ENCODE data around the gene PRDM2.

PRDM2 gene

DNA sequence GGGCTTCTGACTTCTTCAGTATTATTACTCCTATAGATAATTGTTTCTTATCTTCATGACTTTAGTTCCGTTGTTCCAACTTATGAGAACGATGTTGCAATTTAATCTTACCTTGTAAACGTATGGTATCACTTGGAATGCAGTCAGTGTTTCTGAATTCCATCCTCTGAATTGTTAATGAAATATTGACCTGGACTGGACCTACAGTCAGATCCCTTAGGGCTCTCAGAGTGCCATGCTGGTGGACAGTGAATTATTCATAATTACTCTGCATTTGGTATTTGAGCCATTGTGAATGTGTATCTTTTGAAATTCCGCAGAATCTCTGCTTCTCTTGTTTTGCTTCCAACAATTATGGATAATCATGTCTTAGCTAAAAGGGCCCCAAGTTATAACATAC lies 72.3 kb downstream of the PRDM2 start:
- POLR2A ChIA-PET (ENCODE audit: low non-redundant PET), result no interaction called here
- CTCF ChIA-PET, result interaction anchor here (0.7 kb wide), 1 partner anchor 137 kb away, joined by 4 read pairs; no protein-coding TSS in a partner anchor
- DNase-seq (ENCODE audit: low spot score), result no peak
- TF ChIP-seq, protein P1, sequence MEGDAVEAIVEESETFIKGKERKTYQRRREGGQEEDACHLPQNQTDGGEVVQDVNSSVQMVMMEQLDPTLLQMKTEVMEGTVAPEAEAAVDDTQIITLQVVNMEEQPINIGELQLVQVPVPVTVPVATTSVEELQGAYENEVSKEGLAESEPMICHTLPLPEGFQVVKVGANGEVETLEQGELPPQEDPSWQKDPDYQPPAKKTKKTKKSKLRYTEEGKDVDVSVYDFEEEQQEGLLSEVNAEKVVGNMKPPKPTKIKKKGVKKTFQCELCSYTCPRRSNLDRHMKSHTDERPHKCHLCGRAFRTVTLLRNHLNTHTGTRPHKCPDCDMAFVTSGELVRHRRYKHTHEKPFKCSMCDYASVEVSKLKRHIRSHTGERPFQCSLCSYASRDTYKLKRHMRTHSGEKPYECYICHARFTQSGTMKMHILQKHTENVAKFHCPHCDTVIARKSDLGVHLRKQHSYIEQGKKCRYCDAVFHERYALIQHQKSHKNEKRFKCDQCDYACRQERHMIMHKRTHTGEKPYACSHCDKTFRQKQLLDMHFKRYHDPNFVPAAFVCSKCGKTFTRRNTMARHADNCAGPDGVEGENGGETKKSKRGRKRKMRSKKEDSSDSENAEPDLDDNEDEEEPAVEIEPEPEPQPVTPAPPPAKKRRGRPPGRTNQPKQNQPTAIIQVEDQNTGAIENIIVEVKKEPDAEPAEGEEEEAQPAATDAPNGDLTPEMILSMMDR (conservative IDR thresholded peaks at IDR 0.05; ENCODE audit: low read depth), result no peak
- H3K27ac ChIP-seq, result no peak overlapping the region

DNA sequence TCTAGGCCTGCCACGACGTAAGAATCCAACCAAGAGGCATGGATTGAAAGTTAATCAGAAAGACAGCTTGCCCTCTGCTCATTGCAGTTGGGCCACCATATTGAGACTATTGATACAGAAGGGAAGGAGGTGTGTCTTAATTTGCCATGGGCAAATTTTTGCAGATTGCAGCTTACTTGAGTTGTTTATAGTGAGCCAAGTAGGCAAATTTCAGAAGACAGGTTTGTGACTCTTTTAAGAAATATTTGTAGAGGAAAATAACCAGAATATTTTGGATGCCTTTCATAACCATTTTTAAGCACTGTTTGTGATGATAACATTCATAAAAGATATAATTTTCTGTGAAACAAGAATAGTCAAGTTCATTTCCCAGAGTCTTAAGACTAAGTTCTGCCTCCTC lies 74.1 kb downstream of the PRDM2 start:
- TF ChIP-seq, protein P1 (conservative IDR thresholded peaks at IDR 0.05; ENCODE audit: low read depth), result no peak
- no peak overlapping the region for H3K27ac ChIP-seq
- CTCF ChIA-PET, result no interaction called here
- DNase-seq (ENCODE audit: low spot score), result no peak
- POLR2A ChIA-PET (ENCODE audit: low non-redundant PET), result no interaction called here

DNA sequence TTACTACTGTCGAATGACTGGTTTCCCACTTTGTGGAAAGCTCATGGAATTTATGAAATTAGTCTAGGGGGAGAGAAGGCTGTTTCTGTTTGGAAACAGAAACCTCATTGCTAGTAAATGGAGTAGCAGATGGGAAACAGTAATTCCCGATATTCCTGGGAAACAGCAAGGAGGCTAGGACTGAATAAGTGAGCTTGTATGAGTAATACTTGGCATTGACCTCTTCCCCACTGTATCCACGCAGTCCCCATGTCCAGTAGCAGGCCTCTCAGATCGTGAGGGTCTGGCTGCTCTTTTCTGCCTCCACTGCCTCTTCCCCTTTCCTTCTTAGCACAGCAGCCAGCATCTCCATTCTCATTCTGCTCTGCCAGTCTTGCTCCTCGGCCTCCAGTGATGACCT lies 75.5 kb downstream of the PRDM2 start:
- H3K27ac ChIP-seq, result no peak overlapping the region
- CTCF ChIA-PET, result no interaction called here
- DNase-seq (ENCODE audit: low spot score), result no peak
- POLR2A ChIA-PET (ENCODE audit: low non-redundant PET), result no interaction called here
- TF ChIP-seq, protein P1 (conservative IDR thresholded peaks at IDR 0.05; ENCODE audit: low read depth), result no peak

DNA sequence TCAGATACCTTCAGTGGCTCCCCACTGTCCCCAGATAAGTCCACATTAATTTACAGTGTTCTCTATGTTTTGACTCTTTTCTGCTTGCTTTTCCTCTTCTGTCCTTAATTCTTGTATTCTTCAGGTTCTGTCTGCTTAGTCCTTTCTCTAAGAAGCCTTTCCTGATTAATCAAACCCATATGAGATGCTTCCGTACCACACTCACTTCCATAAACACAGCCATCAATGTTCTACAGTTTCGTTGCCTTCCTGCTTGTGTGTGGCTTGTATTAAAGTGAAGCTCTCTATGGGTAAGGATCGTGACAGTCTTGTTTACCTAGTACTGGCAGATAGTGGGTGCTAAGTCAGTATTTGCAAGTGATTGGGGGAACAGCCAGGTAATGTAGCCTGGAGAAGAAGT lies 75.9 kb downstream of the PRDM2 start:
- POLR2A ChIA-PET (ENCODE audit: low non-redundant PET), result no interaction called here
- DNase-seq (ENCODE audit: low spot score), result no peak
- H3K27ac ChIP-seq, result no peak overlapping the region
- CTCF ChIA-PET, result no interaction called here
- TF ChIP-seq, protein P1 (conservative IDR thresholded peaks at IDR 0.05; ENCODE audit: low read depth), result no peak

DNA sequence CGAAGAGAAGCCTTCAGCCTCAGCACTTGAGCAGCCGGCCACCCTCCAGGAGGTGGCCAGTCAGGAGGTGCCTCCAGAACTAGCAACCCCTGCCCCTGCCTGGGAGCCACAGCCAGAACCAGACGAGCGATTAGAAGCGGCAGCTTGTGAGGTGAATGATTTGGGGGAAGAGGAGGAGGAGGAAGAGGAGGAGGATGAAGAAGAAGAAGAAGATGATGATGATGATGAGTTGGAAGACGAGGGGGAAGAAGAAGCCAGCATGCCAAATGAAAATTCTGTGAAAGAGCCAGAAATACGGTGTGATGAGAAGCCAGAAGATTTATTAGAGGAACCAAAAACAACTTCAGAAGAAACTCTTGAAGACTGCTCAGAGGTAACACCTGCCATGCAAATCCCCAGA lies 78.4 kb downstream of the PRDM2 start:
- DNase-seq (ENCODE audit: low spot score), result no peak
- POLR2A ChIA-PET (ENCODE audit: low non-redundant PET), result no interaction called here
- TF ChIP-seq, protein P1 (conservative IDR thresholded peaks at IDR 0.05; ENCODE audit: low read depth), result no peak
- no peak overlapping the region for H3K27ac ChIP-seq
- CTCF ChIA-PET, result interaction anchor here (0.6 kb wide), 1 partner anchor 10 kb away, joined by 3 read pairs; no protein-coding TSS in a partner anchor

DNA sequence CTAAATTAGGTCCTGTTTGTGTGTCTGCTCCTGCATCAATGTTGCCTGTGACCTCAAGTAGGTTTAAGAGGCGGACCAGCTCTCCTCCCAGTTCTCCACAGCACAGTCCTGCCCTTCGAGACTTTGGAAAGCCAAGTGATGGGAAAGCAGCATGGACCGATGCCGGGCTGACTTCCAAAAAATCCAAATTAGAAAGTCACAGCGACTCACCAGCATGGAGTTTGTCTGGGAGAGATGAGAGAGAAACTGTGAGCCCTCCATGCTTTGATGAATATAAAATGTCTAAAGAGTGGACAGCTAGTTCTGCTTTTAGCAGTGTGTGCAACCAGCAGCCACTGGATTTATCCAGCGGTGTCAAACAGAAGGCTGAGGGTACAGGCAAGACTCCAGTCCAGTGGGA lies 79.9 kb downstream of the PRDM2 start:
- ChIA-PET CTCF (no interaction called here), POLR2A (ENCODE audit: low non-redundant PET) (no interaction called here)
- H3K27ac ChIP-seq, result no peak overlapping the region
- TF ChIP-seq, protein P1 (conservative IDR thresholded peaks at IDR 0.05; ENCODE audit: low read depth), result no peak
- DNase-seq (ENCODE audit: low spot score), result no peak

DNA sequence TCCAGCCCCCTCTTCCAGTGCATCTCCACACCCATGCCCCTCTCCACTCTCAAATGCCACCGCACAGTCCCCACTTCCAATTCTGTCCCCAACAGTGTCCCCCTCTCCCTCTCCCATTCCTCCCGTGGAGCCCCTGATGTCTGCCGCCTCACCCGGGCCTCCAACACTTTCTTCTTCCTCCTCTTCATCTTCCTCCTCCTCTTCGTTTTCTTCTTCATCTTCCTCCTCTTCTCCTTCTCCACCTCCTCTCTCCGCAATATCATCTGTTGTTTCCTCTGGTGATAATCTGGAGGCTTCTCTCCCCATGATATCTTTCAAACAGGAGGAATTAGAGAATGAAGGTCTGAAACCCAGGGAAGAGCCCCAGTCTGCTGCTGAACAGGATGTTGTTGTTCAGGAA lies 80.8 kb downstream of the PRDM2 start:
- DNase-seq (ENCODE audit: low spot score), result no peak
- no peak overlapping the region for H3K27ac ChIP-seq
- TF ChIP-seq, protein P1 (conservative IDR thresholded peaks at IDR 0.05; ENCODE audit: low read depth), result no peak
- CTCF ChIA-PET, result no interaction called here
- POLR2A ChIA-PET (ENCODE audit: low non-redundant PET), result no interaction called here
